Pancreas (tissue), 10 donors: ENCODE results near the gene PREP. TPM values are rescaled to one million over a fixed set of nuclear protein-coding genes. Genes with fewer than 3 reads are reported as not detected.
A peak's percentile ranks its signal among the peaks of the same experiment; 100 is the strongest.

Experiments used
- ATAC-seq, 4 donors: fragments of 200-7000 bp; cut with Tn5 transposase; one replicate each; pipeline versions ENCODE4 v1.8.0 to v1.9.1; 2020; ENCODE audit warnings: mild to moderate bottlenecking in 4 of 4, moderate library complexity in 4 of 4
- DNase-seq, 6 donors: peaks; one replicate each; pipeline ENCODE4 v3.0.0-alpha.2; 2020
- FAIRE-seq: peaks from 2 replicates; lab custom pipeline; 2012; peaks lifted over from hg19 to GRCh38; lab: Jason Lieb, UNC
- H3K27ac ChIP-seq, 4 donors: fragments of 200-600 bp; sonication (generic); 1 replicate in 3 of 4; 2 replicates in 1 of 4; pipeline versions ENCODE4 v1.5.0 to v1.8.0; 2020
- H3K27me3 ChIP-seq, 4 donors: fragments of 200-600 bp; one replicate each; pipeline ENCODE4 v1.8.0; 2021
- H3K36me3 ChIP-seq, 3 donors: fragments of 200-600 bp; sonication (generic) in 1 of 3; one replicate each; pipeline versions ENCODE4 v1.5.0 to v1.8.0; 2020 to 2021
- H3K4me1 ChIP-seq, 3 donors: fragments of 200-600 bp; one replicate each; pipeline ENCODE4 v1.8.0; 2021
- H3K4me3 ChIP-seq, 4 donors: fragments of 200-600 bp; sonication (generic) in 2 of 4; one replicate each; pipeline versions ENCODE4 v1.5.0 to v1.8.0; 2020 to 2021
- H3K9me3 ChIP-seq, 4 donors: fragments of 200-600 bp; one replicate each; pipeline ENCODE4 v1.8.0; 2021
- WGBS, 2 donors: extraction: QIAGEN DNeasy Blood & Tissue Kit; methylation state at CpG; one replicate each; pipeline ENCODE4 v1.1.7; 2013; 5-methylcytosine and 5-hydroxymethylcytosine counted together
- intact Hi-C, 3 donors: fragments of 100-400 bp; cut with DNase I; formaldehyde crosslinking; loops; one replicate each; pipeline versions ENCODE4 v1.11.1 to v1.14.2; 2022
- polyA plus RNA-seq, 2 donors: library from polyadenylated mRNA; stranded (reverse); fragments of 200-250 nt; gene quantifications; one replicate each; pipeline ENCODE4 v1.2.3, GENCODE V29; 2013
- total RNA-seq, 6 donors: library from RNA; stranded (reverse); fragmentation: NEBNext Ultra II Directional in 4 of 6; extraction: Animal tissue kit (Norgen Biotek cat#: 25700) in 4 of 6; gene quantifications; one replicate each; pipeline versions ENCODE4 v1.2.1 to v1.2.4, GENCODE V29; 2021 to 2023
- TF ChIP-seq, protein P1 (sequence below), 4 donors: fragments of 200-600 bp; sonication (generic) in 3 of 4; IDR thresholded peaks; one replicate each; pipeline versions ENCODE4 v1.5.0 to v1.8.0; 2021; ENCODE audit warnings: antibody characterized with exemption in 4 of 4
- donor health status: healthy with polysubstance abuse.
- donor health status: DM: no; HTN: no; CAD: no; lungs with moderate emphysema.
- donor health status: DM: no; HTN: no; CAD: no.
- donor health status: control.
- donor health status: control.
- donor health status: Bipolar disorder and iron deficiency.
- donor health status: DM: yes; HTN: yes; CAD: no.
- donor health status: DM: no; HTN: no; CAD: no.
- donor health status: DM: no; HTN: no; CAD: no.
- donor health status: DM: yes; HTN: yes; CAD: no.

PREP gene
- total and polyA plus RNA-seq, 8 donors: 7.6 to 16.5 (median 11.5) TPM

GRCh38 chr6:105409734-105410133 lies 6.9 kb upstream of the PREP start:
- no peak for ATAC-seq
- intact Hi-C loops: loop anchor here in 2 of 3 donors (5.0 to 10.0 kb wide), 2 partner anchors 315 to 322 kb away; no protein-coding TSS in a partner anchor
- Histone ChIP-seq H3K27me3 (no peaks in the 10 kb centered on the region), H3K36me3 (no peaks in the 10 kb centered on the region), H3K27ac (no peak overlapping the region), H3K4me3 (no peak overlapping the region), H3K4me1 (no peaks in the 10 kb centered on the region), H3K9me3 (no peaks in the 10 kb centered on the region)
- no peak for DNase-seq
- TF ChIP-seq, protein P1, sequence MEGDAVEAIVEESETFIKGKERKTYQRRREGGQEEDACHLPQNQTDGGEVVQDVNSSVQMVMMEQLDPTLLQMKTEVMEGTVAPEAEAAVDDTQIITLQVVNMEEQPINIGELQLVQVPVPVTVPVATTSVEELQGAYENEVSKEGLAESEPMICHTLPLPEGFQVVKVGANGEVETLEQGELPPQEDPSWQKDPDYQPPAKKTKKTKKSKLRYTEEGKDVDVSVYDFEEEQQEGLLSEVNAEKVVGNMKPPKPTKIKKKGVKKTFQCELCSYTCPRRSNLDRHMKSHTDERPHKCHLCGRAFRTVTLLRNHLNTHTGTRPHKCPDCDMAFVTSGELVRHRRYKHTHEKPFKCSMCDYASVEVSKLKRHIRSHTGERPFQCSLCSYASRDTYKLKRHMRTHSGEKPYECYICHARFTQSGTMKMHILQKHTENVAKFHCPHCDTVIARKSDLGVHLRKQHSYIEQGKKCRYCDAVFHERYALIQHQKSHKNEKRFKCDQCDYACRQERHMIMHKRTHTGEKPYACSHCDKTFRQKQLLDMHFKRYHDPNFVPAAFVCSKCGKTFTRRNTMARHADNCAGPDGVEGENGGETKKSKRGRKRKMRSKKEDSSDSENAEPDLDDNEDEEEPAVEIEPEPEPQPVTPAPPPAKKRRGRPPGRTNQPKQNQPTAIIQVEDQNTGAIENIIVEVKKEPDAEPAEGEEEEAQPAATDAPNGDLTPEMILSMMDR (IDR thresholded peaks at IDR 0.05): no peak
- WGBS, 2 donors: 90 to 96% methylated on average over 1 of the region's 1 CpG
- FAIRE-seq: no peak

DNA sequence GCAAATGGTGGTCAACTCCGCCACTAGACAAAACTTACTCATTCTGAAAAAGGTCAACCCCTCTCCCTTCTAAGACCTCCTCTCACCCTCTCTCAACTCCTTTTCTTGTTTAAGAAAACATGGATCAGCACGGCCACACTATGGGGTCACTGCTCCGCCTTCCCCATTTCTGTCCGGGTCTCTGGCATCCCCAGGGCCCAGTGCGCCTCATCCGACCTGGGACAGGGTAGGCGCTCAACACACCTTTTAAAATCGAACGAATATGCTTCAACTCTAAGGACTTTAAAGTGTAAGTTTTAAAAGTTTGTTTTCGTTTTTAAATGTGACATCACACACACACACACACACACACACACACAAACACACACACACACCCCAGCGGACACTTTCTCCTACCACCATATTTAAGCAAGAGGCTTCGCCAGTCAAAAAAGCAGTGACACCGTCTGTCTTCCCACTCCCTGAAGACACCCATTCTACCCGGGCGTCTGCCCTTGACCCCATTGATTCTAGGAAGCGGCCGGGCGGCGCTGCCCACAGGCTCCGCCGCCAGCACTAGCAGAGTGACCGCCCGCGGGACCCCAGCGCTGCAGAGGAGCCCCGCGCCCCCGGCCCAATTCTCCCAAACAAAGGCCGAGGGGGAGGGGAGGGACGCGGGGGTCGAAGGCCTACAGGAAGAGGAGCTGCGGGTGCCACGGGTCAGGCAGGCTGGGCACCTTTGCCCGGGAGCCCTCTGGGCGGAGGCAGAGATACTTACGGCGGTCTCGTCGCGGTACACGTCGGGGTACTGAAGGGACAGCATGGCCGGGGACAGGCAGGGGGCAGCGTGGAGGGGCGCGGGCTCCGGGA lies 568 bp downstream of the PREP start:
- ATAC-seq (peak; percentile 12 to 28 (median 24)), DNase-seq (peak in 2 of 6 donors; percentile 15 to 74), FAIRE-seq (no peak)
- Histone ChIP-seq H3K9me3 (no peaks in the 10 kb centered on the region), H3K27me3 (no peaks in the 10 kb centered on the region), H3K27ac (peak overlapping the region; percentile 58 to 78 (median 68)), H3K36me3 (no peaks in the 10 kb centered on the region), H3K4me1 (peaks cover 4 to 15% (median 6%) of the 10 kb centered on the region in 3 donors), H3K4me3 (peak overlapping the region; percentile 86 to 95 (median 94))
- 3 to 4% methylated on average over 44 to 48 of the region's 48 CpGs for WGBS, 2 donors
- TF ChIP-seq, protein P1 (IDR thresholded peaks at IDR 0.05): no peak
- intact Hi-C loops: loop anchor here in 1 of 3 donors (10.0 kb wide), 1 partner anchor 308 kb away; no protein-coding TSS in a partner anchor

GRCh38 chr6:105401247-105402089 lies 1.4 kb downstream of the PREP start:
- H3K36me3 ChIP-seq: no peaks in the 10 kb centered on the region
- no peak for DNase-seq
- TF ChIP-seq, protein P1 (IDR thresholded peaks at IDR 0.05): no peak
- no peak for FAIRE-seq
- WGBS, 2 donors: 38 to 39% methylated on average over 8 of the region's 8 CpGs
- peaks cover 4 to 15% (median 6%) of the 10 kb centered on the region in 3 donors for H3K4me1 ChIP-seq
- intact Hi-C loops: loop anchor here in 1 of 3 donors (10.0 kb wide), 1 partner anchor 307 kb away; no protein-coding TSS in a partner anchor
- no peaks in the 10 kb centered on the region for H3K9me3 ChIP-seq
- no peak overlapping the region for H3K27ac ChIP-seq
- peak overlapping the region in 3 of 4 donors; percentile 86 to 95 (median 93) for H3K4me3 ChIP-seq
- ATAC-seq: no peak
- no peaks in the 10 kb centered on the region for H3K27me3 ChIP-seq

DNA sequence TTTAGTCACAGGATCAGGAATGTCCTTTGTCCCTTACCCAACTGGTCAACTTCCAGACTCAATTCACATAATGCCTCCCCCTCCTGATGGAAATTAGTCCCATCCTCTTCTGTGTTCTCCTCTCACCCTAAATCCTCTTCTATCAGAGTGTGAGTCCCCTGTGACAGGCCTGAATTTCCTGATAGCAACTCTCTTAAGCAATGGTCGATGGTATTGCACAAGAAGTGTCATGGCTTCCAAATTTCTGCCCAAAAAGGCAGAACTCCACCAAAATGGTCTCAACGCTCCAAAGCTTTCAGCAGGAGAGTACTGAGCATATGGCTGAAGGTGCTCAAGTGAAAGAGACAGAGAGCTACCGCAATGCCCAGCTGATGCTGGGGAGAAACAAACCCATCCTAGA lies 2.4 kb downstream of the PREP start:
- H3K4me3 ChIP-seq: no peak overlapping the region
- peaks cover 4 to 15% (median 6%) of the 10 kb centered on the region in 3 donors for H3K4me1 ChIP-seq
- DNase-seq (no peak), FAIRE-seq (no peak), ATAC-seq (no peak)
- H3K27ac ChIP-seq: no peak overlapping the region
- TF ChIP-seq, protein P1 (IDR thresholded peaks at IDR 0.05): no peak
- H3K36me3 ChIP-seq: peaks cover 0 to 3% (median 0%) of the 10 kb centered on the region in 3 donors
- 88 to 94% methylated on average over 3 of the region's 3 CpGs for WGBS, 2 donors
- no peaks in the 10 kb centered on the region for H3K27me3 ChIP-seq
- H3K9me3 ChIP-seq: no peaks in the 10 kb centered on the region
- intact Hi-C loops: loop anchor here in 1 of 3 donors (10.0 kb wide), 1 partner anchor 306 kb away; no protein-coding TSS in a partner anchor
